Measurements from ENCODE around the gene CDO1. TPM values are rescaled to one million over a fixed set of nuclear protein-coding genes. Genes with fewer than 3 reads are reported as not detected.

CDO1 gene
- polyA plus RNA-seq (2013, experiment 1 of 2; ENCODE audit: insufficient read length) = 3.4 TPM
- polyA plus RNA-seq (2013, experiment 2 of 2; ENCODE audit: insufficient read length) = 4.1 TPM

DNA sequence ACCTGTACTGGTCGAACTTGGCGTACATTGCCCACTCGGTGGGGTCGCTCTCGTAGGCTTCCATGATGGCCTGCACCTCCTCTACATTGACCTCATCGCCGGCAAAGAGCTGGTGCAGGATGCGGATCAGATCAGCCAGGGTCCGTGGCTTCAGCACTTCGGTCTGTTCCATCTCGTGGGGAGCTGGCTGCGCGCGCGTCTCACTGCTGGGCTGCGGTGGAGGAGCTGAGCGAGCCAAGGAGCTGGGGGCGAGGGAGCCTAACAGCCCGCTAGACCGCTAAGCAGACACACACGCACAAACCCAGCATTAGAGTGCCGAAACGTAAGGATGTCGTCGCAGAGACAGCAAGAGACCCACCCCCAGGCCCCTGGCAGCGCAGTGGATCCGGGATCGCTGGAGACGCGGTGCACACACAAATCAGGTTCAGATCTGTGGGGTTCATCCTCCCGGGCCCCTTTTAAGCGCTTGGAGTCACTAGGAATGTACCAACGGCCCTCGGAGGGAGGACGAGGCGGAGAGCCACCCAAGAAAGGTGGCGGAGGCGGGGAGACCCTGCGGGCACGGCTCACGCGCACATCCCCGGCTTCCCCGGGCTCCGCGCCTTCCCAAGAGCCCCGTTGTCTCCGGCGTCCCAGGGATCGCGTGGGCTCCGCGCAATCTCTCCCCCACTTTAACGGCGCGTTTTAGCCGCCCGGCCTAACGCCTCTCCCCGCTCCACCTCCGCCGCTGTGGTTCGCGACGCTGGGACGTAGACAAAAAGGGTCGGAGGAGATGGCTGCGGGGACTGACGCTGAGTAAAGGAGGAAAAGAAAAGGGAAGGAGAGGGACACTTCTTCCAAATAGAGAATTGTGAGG, at the start of gene CDO1:
Gene CDO1, minus strand, starts transcription at position 434 of the 856 bp plus-strand sequence. Its CDS starts 262 bp downstream, at position 172.
- peak; percentile 66 for DNase-seq

DNA sequence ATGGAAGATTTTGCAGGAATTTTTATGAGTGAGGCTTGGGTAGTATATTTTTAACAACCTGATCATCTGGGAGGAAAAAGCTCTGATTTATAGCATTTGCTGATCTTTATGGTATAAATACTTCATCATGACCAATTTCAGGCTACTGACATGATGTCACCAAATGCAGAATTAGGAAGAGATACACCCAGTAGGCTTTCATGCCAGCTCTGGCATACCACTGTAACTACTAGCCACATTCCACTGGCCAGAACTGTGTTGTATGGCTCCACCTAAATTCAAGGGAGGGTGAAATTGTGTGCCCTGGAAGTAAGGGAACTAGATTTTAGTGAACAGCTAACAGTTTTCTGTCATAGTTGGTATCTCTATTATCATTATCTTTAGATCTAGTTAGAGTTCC, 42.9 kb upstream of the CDO1 start:
- DNase-seq = peak; percentile 52

DNA sequence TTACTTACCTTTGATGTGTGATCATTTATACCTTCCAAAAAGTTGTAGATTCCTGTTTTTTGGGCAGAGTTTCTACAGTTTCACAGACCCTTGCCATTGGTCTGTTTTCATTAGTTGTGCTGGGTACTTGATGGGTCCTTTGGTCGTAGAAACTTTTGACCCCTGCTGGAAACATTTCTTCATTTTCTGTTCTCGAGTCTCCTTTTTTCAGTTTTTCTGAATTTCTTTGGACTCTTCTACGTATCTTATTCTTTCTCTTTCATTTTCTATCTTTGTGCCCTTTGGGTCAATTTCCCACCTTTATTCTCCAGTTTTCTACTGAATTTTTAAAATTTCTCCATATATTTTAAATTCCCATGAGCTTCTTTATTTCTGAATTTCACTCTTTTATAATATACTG, 41.9 kb upstream of the CDO1 start:
- no peak for DNase-seq

- peak; percentile 89 for DNase-seq
These were observed 41.3 kb upstream of the CDO1 start for GRCh38 chr5:115857626-115858349.

DNA sequence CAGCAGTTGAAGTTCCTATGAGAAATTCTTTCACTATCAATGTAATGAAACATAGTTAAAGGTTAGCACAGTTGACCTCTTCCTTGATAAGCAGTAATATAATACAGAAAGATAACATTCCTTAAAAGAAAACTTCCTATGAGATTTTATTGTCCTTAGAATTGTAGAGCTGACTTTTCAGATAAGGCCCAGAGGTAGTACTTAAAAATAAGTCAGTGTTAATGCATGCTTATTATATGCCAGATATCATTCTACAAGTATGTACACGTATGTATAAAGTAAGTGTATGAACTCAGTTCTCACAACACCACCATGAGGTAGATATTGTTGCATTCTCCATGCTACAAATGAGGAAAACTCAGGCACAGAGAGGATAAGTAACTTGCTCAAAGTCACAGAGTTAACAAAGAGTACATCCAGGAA, 40.6 kb upstream of the CDO1 start:
- no peak for DNase-seq

GRCh38 chr5:115855959-115856358, 39.5 kb upstream of the CDO1 start:
- DNase-seq = no peak

DNA sequence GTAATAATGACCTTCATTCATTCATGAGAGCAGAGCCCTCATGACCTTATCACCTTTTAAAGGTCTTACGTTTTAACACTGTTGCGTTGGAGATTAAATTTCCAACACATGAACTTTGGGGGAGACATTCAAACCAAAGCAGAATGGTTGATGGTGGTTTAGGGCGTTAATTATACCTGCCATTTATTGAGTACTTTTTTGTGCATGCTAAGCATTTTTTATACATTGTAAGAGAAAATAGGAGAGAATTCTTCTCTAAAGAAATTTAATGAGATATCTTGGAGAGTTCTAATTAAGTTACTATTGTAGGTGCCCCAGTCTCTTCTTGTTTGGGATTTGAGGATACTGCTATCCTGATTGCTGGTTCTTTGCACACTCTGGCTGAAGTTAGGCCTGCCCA, 37.7 kb upstream of the CDO1 start:
- DNase-seq = no peak

DNA sequence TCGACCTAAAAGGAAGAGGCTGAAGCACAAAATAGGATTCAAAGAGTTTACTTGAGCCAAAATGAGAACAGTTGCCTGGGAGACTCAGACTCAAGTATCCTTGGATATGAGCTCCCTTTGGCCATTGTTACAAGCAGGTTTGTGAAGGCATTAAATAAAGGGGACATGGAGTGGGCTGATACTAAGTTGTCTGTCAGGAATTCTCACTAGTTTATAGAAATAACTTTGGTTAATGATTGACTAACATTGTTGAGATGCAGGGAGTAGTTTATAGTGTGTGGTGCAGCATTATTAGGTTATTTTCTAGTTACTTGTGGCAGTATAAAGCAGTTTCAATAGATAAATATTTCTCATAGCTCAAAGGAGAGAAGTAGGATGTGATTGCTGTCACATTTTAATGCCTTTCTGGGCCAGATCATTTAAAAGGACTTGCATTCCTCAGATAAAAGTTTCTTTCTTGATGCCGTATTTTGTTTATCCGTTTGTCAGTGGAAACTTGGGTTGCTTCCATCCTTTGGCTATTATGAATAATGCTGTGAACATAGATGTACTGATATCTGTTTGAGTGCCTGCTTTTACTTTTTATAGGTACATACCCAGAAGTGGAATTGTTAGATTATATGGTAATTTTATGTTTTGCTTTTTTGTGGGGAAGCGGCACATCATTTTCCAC, 34.4 kb upstream of the CDO1 start:
- no peak for DNase-seq

DNA sequence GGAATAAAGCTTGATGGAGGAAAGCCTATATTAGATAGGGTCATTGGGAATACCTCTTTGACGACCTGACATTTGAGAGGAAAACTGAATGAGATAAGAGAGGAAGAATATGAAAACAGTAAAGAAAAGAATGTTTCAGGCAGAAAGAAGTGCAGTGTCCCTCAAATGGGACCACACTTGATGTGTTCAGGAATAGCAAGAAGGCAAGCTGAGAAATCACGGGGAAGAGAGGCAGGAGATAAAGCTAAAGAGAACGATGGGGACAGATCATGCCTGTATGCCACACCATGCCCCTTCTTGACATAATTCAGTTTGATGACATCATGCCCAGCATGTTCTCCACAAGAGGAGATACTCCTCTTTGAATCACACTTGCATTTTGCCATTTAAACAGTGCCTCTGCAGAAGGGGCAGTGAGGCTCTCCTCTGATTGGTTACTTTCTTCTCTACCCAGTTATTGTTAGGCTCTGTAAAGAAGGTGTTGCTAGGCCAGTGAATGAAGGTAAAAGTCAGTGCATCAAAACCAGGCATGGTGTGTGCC, 32.9 kb upstream of the CDO1 start:
- no peak for DNase-seq

- DNase-seq = no peak
These were observed 30.8 kb upstream of the CDO1 start for GRCh38 chr5:115847290-115847689.

GRCh38 chr5:115844321-115844817, 27.9 kb upstream of the CDO1 start:
- no peak for DNase-seq

- DNase-seq = no peak
These were observed 27.1 kb upstream of the CDO1 start for GRCh38 chr5:115843444-115844130.

- no peak for DNase-seq
These were observed 26.5 kb upstream of the CDO1 start for GRCh38 chr5:115842952-115843351.

DNA sequence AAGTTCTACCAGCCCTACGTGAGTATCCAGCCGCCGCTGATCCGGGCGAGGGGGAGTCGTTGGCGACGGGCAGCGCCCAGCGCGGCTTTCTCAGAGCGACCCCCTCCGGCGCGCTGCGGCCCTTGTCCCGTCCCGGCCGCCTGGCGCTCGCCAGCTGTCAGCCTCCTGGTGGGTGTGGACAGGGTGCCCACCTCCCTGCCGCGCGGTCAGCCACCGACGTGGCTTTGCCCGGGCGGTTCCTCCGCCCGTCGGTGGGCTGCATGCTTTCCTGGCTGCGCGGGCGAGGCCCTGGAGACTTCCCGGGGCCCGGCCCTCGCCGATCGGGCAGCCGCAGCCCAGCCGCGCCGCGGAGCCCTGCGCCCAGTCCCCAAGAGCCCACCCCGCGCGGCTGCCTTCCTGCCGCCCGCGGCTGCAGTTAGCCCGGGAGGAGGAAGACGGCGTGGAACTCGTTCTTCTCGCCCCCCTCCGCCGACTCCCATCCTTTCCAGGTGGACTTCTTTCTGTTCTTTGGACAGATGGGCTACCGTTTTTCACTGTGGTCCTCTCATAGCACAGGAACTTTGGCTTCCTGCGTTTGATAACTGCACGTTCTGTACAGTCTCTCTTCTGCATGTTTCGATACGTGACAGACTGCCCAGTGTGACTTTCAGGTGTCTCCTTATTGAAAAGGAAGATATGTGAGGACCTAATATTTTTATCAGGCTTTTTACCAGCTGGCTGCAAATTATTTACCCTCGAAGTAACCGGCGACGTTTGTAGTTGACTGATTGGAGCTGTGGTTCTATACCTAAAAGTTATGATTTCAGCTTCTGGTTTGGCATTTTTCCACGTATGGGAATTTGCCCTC, 25.9 kb upstream of the CDO1 start:
- no peak for DNase-seq

DNA sequence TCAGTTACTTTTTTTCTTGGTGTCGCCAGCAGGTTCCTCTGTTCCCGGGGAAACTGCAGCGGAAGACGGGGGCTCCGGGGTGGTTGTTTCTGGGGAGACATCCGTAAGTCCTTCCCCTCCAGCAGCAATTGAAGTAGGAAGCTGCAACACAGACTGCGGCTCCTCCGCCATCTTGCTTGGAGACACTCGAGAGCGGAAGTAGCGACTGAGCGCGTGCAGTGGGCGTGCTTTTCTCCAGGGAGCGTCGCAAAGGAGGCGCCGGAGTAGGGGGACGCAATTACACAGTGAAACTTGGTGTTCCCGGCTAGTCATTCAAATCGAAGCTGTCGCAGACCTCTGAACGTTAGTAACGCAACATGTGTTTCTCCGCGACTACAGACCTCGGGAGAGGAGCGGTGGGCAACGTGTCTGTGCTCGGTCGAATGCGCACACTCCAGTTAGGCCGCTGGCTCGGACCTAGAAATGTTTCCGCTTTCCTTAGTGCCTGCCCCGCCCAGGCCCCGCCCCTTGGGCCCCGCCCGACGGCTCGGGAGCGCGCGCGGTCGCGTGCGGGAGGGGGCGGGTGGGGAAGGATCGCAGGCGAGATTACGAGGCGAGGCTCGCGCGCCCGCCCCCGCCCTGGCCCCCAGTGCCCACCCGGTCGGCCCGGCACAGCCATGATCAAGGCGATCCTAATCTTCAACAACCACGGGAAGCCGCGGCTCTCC, 25.1 kb upstream of the CDO1 start, which contains the start of the genes AP3S1 and ATG12:
Gene AP3S1, plus strand, starts transcription at position 554 of the 707 bp plus-strand sequence. Its CDS starts 103 bp downstream, at position 657.
Gene ATG12, minus strand, starts transcription at position 184 of the 707 bp plus-strand sequence. Its CDS starts 13 bp downstream, at position 171.
- DNase-seq = peak; percentile 93

- no peak for DNase-seq
These were observed 24.4 kb upstream of the CDO1 start for GRCh38 chr5:115840873-115841272.

- peak; percentile 63 for DNase-seq
These were observed 22.5 kb upstream of the CDO1 start for GRCh38 chr5:115838885-115839518.

DNA sequence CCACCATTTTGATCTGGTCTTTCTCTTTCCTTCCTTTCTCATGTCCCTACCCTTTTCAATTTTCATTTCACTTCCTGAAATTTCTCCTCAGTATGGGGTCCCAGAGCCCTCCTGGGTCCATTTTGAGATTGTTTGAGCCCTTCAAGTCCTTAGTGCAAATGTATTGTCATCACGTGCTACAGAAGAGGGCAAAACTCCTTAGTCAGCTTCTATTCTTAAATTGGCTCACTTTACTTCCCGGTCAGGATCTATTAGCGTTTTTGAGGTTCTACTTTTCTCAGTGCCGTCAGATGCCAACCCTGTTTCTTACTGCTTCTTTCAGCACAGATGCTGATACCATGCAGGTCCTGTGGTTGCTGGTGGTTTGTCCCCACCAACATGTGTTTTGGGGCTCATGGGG, 19.0 kb upstream of the CDO1 start:
- no peak for DNase-seq

GRCh38 chr5:115831163-115831768, 14.8 kb upstream of the CDO1 start:
- DNase-seq = peak; percentile 52

Measured in fibroblast of skin of scalp (primary cell).